Measurements from ENCODE around the gene UCK2. TPM values are rescaled to one million over a fixed set of nuclear protein-coding genes. Genes with fewer than 3 reads are reported as not detected.

The UCK2 gene
- polyA plus RNA-seq, 2 of the 4 experiments (the other 2 are of a cell fraction) = 72.4 to 98.9 TPM

- H3K4me3 ChIP-seq = no peak overlapping the region
- H3K4me1 ChIP-seq = peaks cover 72% of the 10 kb centered on the region
- peak overlapping the region; percentile 5; the same call in 1 of the 3 replicates for H3K4me2 ChIP-seq
- TF ChIP-seq SMC3 (IDR thresholded peaks at IDR 0.05) (no peak), TP53 (CRISPR knock-in tag; IDR thresholded peaks at IDR 0.05) (no peak), CTCF (IDR thresholded peaks at IDR 0.05) (no peak), ESRRA (IDR thresholded peaks at IDR 0.05; ENCODE audit: borderline replicate concordance, low read length) (no peak), HOXB5 (CRISPR knock-in tag; IDR thresholded peaks at IDR 0.05) (no peak), E2F6 (IDR thresholded peaks at IDR 0.05; ENCODE audit: borderline replicate concordance, low read depth) (no peak)
- H3K27ac ChIP-seq = no peak overlapping the region
- ChIA-PET POLR2A (no interaction called here), CTCF (interaction anchor here (1.5 kb wide), 1 partner anchor 66 kb away, joined by 3 read pairs; no protein-coding TSS in a partner anchor)
- no peaks in the 10 kb centered on the region for H3K9me3 ChIP-seq
- FAIRE-seq (no peak), ATAC-seq (no peak), DNase-seq (ENCODE audit: low read depth in 1 of 2, low spot score in 1 of 2) (no peak)
- whole genome bisulfite sequencing (ENCODE audit: missing lambda C conversion rate) = 96% methylated on average over 3 of the region's 3 CpGs
Observed at GRCh38 chr1:165834881-165835280, 7.5 kb downstream of the UCK2 start.

GRCh38 chr1:165836664-165837482, 9.5 kb downstream of the UCK2 start:
- peak overlapping the region; percentile 53 for H3K4me2 ChIP-seq
- FAIRE-seq = no peak
- no peaks in the 10 kb centered on the region for H3K9me3 ChIP-seq
- peaks cover 77% of the 10 kb centered on the region for H3K4me1 ChIP-seq
- WGBS (ENCODE audit: missing lambda C conversion rate) = 60% methylated on average over 6 of the region's 6 CpGs
- ChIA-PET CTCF (interaction anchor here (1.2 to 2.0 kb wide), 3 partner anchors 10 to 77 kb away, joined by 3 to 7 read pairs (median 3); no protein-coding TSS in a partner anchor), POLR2A (no interaction called here)
- H3K27ac ChIP-seq = peak overlapping the region; percentile 64 to 75
- no peak; a peak in 1 of 6 replicates for ATAC-seq
- peak in 1 of 2 experiments; percentile 40 for DNase-seq (ENCODE audit: low read depth in 1 of 2, low spot score in 1 of 2)
- H3K4me3 ChIP-seq = no peak overlapping the region
- TF ChIP-seq RFX5 (IDR thresholded peaks at IDR 0.05) = no peak
- TF ChIP-seq POLR2A (IDR thresholded peaks at IDR 0.05; ENCODE audit: low read length) = no peak
- peak; percentile 92 for TF ChIP-seq MAFK (IDR thresholded peaks at IDR 0.05; ENCODE audit: partially characterized antibody)
- no peak for TF ChIP-seq SREBF2 (IDR thresholded peaks at IDR 0.05)
- no peak for TF ChIP-seq ATOH8 (CRISPR knock-in tag; IDR thresholded peaks at IDR 0.05; ENCODE audit: low read depth)
- TF ChIP-seq HES2 (IDR thresholded peaks at IDR 0.05) = no peak
- no peak for TF ChIP-seq BCL3 (IDR thresholded peaks at IDR 0.05)
- no peak for TF ChIP-seq FOXS1 (CRISPR knock-in tag; IDR thresholded peaks at IDR 0.05)
- no peak for TF ChIP-seq GATA3 (IDR thresholded peaks at IDR 0.05; ENCODE audit: borderline replicate concordance)
- TF ChIP-seq NFE2L2 (conservative IDR thresholded peaks at IDR 0.05; ENCODE audit: low read length) = peak; percentile 89
- no peak for TF ChIP-seq HOXA7 (CRISPR knock-in tag; IDR thresholded peaks at IDR 0.05)
- no peak for TF ChIP-seq TFCP2L1 (CRISPR knock-in tag; IDR thresholded peaks at IDR 0.05)
- no peak for TF ChIP-seq HOXB13 (CRISPR knock-in tag; IDR thresholded peaks at IDR 0.05; ENCODE audit: low read depth)
- TF ChIP-seq MAX (IDR thresholded peaks at IDR 0.05) = 0 out of 2 replicates have a peak, but pooled peaks have one; percentile 16
- TF ChIP-seq EHF (CRISPR knock-in tag; IDR thresholded peaks at IDR 0.05) = 0 out of 2 replicates have a peak, but pooled peaks have one; percentile 40
- TF ChIP-seq HDAC2 (IDR thresholded peaks at IDR 0.05) = no peak
- TF ChIP-seq FOSB (CRISPR knock-in tag; IDR thresholded peaks at IDR 0.05) = no peak

Measured in A549 (cell line).